SK-MEL-5 (cell line): ENCODE results near the gene ATE1. TPM values are rescaled to one million over a fixed set of nuclear protein-coding genes. Genes with fewer than 3 reads are reported as not detected.
"Not testable (repeated sequence)": the region's sequence is repeated elsewhere in the genome, so short reads cannot be mapped to it uniquely, and the experiment has no call there.

ENCODE experiments used
- DNase-seq: peaks from one replicate; pipeline ENCODE4 v3.0.0-alpha.2; 2016; ENCODE audit warnings: low read depth, low spot score
- in situ Hi-C: cut with HindIII; loops from 2 replicates; pipeline ENCODE4 v1.10.0; 2016; ENCODE audit warnings: low sequenced_read_pairs, high pct_unique_total_duplicates, low pct_unique_long_range_greater_than_20kb
- small RNA-seq, 2 experiments: library from RNA; depleted of rRNA; stranded (forward); fragments of <200 nt; gene quantifications; one replicate each; pipeline ENCODE3, GENCODE V24; 2014
- total RNA-seq: library from RNA; depleted of rRNA; stranded (reverse); fragments of >200 nt; shearing (Covaris generic); gene quantifications from 2 replicates; pipeline ENCODE4 v1.2.3, GENCODE V29; 2014; rRNA removed

The ATE1 gene
- total RNA-seq, 1 experiment from 2014 or later = 34.3 TPM

- DNase-seq, in situ Hi-C loops: not testable (repeated sequence)
Measured at GRCh38 chr10:121699703-121700102, 228.1 kb downstream of the ATE1 start.

DNA sequence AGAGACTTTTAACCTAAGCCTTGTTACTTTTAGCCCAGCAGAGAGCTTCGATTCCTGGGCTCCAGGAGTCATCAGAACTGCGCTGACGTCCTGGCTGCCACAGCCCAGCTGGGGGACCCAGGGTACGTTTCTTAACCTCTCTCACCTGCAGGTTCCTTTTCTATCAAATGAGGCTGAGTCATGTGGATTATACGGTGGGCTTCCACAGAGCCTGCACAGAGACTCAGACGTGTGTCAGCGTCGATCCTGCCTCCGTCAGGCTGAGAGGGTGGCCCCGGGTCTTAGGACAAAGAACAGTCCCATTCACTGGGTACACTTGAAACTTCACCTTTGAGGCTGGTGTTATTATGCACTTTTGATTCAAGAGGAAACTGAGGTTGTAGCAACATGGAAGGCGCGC lies 228.9 kb downstream of the ATE1 start:
- no peak for DNase-seq
- in situ Hi-C loops = no loop called here

DNA sequence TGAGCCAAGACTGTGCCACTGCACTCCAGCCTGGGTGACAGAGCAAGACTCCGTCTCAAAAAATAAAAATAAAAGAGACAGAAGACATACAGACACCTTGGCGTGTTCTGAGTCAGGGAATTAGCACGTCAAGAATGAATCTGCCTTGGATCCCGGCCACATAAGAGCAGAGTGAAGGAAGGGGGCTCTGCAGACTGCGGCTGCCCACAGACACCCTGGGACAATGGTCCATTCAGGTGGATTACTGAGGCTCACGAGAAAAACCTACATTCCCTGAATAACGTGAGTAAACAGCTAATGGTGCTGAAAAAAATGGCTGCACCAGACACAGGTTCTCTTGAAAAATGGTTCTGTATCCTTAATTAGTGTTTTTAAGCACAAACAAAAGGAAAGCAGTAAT lies 229.5 kb downstream of the ATE1 start:
- DNase-seq = no peak
- in situ Hi-C loops = no loop called here

GRCh38 chr10:121696854-121697253 lies 231.0 kb downstream of the ATE1 start:
- peak; percentile 62 for DNase-seq
- in situ Hi-C loops = no loop called here

- in situ Hi-C loops = no loop called here
- DNase-seq = no peak
Measured at GRCh38 chr10:121695731-121696464, 231.9 kb downstream of the ATE1 start.

DNA sequence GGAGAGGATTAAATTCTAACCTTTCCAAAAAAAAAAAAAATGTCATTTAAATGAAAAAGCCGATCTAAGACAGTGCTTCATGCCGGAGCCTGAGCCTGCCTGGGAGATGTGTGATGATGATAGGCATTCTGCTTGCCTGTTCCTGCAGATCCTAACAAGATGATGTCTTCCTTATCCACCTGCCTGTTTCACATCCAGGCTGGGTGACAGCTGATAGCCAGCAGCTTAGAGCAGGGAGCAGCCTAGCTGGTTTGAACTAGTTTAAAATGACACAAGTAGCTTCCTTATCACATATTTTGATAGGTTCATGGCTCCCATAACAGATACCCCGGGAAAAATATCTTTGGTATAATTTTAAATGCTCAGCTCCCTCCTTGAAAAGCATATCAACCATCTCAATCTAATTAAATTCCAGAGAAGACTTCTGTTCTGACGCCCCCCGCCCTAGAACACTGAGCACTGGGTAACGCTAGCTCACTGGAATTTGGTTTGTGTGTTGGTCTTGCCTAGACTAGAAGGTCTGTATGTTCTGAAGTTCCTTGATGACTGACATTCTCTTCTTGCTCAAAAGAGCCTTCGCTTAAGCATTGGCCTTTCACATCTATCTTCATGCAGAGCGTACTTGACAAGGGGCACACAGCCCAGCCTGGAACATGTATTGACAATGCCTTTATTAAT lies 232.7 kb downstream of the ATE1 start:
- no peak for DNase-seq
- in situ Hi-C loops = no loop called here

DNA sequence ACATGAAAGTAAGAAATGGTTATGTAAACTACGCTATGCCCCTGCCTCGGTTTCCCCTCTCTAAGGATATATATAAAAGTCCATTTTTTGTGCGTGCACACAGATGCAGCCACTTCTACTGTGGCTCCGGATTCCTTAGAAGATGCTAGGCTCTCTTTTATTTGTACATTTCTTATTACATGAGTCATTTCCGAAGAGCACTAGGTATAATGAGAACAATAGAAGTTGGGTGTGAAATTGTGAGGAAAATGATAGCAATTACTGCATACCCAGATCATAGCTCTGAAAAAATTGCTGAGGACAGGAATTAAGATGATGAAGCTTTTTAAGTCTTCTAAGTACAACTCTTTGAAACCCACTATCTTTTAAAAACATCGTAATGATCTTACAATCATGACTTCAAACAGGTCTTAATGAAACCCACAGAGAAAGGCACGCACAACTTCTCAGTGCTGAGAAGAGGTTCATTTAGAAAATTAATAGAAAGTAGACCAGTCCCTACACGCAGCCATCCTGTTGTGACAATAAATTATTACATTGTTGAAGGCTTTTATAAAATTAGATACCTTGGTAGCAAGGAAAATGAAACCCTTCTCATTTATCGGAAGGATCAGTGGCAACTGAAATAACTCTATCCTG lies 233.4 kb downstream of the ATE1 start:
- in situ Hi-C loops = no loop called here
- no peak for DNase-seq

DNA sequence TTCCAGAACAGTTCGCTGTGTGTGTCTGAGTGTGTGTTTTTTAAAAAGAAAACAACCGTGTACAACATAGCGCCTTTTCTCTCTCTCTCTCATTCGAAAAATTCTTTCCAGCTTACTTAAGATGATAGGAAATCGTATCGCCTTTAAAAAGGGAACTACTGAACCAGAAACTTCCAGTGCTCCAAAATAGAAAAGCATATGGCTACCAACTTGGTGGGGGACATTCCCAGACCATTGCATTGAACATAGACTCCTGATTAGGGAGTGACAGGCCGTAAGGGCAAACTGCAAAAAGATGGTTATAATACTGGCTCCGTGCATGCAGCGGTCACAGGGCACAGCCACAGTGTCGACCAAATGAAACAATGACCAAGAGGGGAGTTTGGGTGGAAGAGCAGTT lies 235.2 kb downstream of the ATE1 start:
- in situ Hi-C loops = no loop called here
- DNase-seq = no peak

GRCh38 chr10:121690970-121691369 lies 236.9 kb downstream of the ATE1 start:
- no peak for DNase-seq
- in situ Hi-C loops = no loop called here

Small RNAs within 50 kb of the gene (small RNA-seq; reads per million reads assigned to genes)
- gene RF00019 (0 reads per million in 2 experiments), gene RF02219 (0 reads per million in 2 experiments)

Other genes with a start within 250 kb of the ATE1 start
- gene NSMCE4A, start 47.2 kb upstream of the ATE1 start, total RNA-seq = 36.0 and 38.9 TPM in 2 replicates
- gene TACC2, start 61.1 kb upstream of the ATE1 start, total RNA-seq = 3.0 and 10.2 TPM in 2 replicates